T-helper 2 cell treated with Interferon-gamma antibody and Interleukin-4, amounts not matched to agents 5 μg/mL and 100 μg/mL, for 36 hours (primary cell): ENCODE results near the gene COMMD2.

Experiments used
- DNase-seq: peaks from one replicate; pipeline ENCODE4 v3.0.0; 2021; ENCODE audit warnings: low spot score
- H3K27ac Mint-ChIP-seq: one replicate; pipeline ENCODE4 v1.8.0; 2021; ENCODE audit warnings: mild to moderate bottlenecking, mixed read lengths
- H3K27me3 Mint-ChIP-seq: one replicate; pipeline ENCODE4 v1.8.0; 2021; ENCODE audit warnings: low read depth, mixed read lengths
- H3K36me3 Mint-ChIP-seq: one replicate; pipeline ENCODE4 v1.8.0; 2021; ENCODE audit warnings: low read depth, mixed read lengths
- H3K4me1 Mint-ChIP-seq: one replicate; pipeline ENCODE4 v1.8.0; 2021; ENCODE audit warnings: low read depth, mixed read lengths
- H3K4me3 Mint-ChIP-seq: one replicate; pipeline ENCODE4 v1.8.0; 2022; ENCODE audit warnings: mild to moderate bottlenecking, moderate library complexity, mixed read lengths
- H3K9me3 Mint-ChIP-seq: one replicate; pipeline ENCODE4 v1.8.0; 2021; ENCODE audit warnings: mixed read lengths

Gene COMMD2

DNA sequence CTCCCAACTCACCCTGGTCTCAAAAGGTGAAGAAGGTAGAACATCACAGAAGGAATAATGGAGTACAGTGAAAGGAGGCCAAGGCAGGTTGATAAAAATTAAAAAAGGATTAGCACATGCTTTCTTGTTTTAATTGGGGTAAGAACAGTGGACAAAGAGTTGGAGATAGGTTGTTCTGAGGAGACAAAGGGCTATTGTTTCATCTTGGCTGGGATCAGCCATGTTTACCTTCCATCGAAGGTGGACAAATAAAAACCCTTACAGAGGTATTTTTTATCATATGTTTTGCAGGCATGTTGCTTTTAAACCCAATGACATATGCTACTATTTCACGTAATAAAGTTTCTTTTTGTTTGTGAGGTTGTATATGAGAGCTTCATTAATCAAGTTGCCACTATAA lies 12.9 kb downstream of the COMMD2 start:
- no peak for DNase-seq
- Mint-ChIP-seq H3K27ac (no peak overlapping the region), H3K4me1 (no peaks in the 10 kb centered on the region), H3K27me3 (no peaks in the 10 kb centered on the region), H3K36me3 (peaks cover 14% of the 10 kb centered on the region), H3K9me3 (no peaks in the 10 kb centered on the region), H3K4me3 (no peak overlapping the region)

DNA sequence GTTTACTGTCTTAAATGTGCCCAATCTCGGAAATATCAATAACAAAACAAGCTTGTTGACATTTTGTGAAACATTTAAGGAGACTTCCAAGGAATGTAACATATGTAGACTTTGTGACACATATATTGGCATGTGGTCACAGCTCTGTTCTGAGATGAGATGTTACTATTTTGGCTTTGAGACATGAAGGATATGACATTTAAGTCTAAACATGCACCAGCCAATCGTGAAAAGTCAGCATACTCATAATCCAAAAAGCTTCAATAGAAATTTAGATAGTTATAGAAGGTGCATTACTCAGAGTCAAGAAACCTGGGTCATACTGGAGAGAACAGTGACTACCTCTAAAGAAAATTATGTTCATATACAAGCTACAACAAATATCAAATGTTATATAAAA lies 13.4 kb downstream of the COMMD2 start:
- Mint-ChIP-seq H3K27me3 (no peaks in the 10 kb centered on the region), H3K36me3 (peaks cover 13% of the 10 kb centered on the region), H3K4me1 (no peaks in the 10 kb centered on the region), H3K27ac (no peak overlapping the region), H3K9me3 (no peaks in the 10 kb centered on the region), H3K4me3 (no peak overlapping the region)
- no peak for DNase-seq

DNA sequence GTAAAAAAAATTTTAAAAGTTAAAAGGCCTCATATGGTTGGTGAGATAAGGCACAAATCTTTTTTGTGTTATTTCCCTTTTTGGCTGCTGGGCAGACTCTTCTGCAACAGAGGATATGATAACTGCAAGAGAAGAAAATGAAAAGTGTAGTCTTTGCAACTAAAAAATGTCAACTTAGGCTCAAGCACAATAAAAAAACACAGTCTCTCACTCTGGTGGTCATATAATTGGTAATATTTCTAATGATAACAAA lies 15.4 kb downstream of the COMMD2 start:
- no peak overlapping the region for H3K27ac Mint-ChIP-seq
- no peaks in the 10 kb centered on the region for H3K4me1 Mint-ChIP-seq
- no peaks in the 10 kb centered on the region for H3K9me3 Mint-ChIP-seq
- no peaks in the 10 kb centered on the region for H3K27me3 Mint-ChIP-seq
- H3K4me3 Mint-ChIP-seq = no peak overlapping the region
- H3K36me3 Mint-ChIP-seq = peaks cover 8% of the 10 kb centered on the region
- no peak for DNase-seq

DNA sequence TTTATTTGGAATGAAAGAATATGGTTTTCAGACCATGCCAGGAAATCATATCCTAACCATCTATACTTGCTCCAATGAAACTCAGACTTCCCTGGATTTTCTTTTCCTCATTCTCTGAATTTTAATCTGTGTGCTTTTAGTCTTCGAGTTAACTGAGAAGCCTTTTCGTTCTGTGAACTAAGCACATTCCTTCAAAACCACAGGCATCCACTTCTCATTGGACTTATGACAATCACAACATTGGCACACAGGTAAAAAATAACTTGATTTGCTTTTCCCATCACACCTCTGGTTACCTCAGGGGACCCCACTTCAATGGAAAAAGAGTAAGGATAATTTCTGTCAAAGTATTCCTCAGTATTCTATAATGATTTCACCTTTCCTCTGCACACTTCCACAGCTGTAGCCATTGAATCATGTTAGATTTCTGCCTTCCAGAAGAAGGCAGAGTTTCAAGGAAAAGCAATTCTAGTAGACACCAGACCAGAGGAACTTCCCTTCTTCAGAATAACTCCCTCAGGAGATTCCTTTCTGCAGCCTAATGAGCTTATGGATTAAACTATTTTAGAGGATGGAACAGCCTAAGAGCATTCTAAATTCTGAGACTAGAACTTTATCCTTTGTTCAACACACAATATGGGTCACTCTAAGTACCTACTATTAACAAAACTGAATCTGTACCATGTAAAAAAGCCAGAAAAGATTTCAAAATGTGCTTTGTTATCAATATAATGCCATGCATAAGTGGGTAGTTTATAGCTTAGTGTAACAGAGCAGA lies 15.9 kb downstream of the COMMD2 start:
- Mint-ChIP-seq H3K4me1 (no peaks in the 10 kb centered on the region), H3K9me3 (no peaks in the 10 kb centered on the region), H3K27ac (no peak overlapping the region), H3K4me3 (no peak overlapping the region), H3K36me3 (peaks cover 4% of the 10 kb centered on the region), H3K27me3 (no peaks in the 10 kb centered on the region)
- DNase-seq = no peak

GRCh38 chr3:149732234-149732633 lies 20.1 kb downstream of the COMMD2 start:
- no peaks in the 10 kb centered on the region for H3K27me3 Mint-ChIP-seq
- peaks cover 2% of the 10 kb centered on the region for H3K4me1 Mint-ChIP-seq
- no peak overlapping the region for H3K4me3 Mint-ChIP-seq
- DNase-seq = no peak
- no peaks in the 10 kb centered on the region for H3K36me3 Mint-ChIP-seq
- H3K27ac Mint-ChIP-seq = no peak overlapping the region
- H3K9me3 Mint-ChIP-seq = no peaks in the 10 kb centered on the region

GRCh38 chr3:149727656-149728055 lies 24.6 kb downstream of the COMMD2 start:
- Mint-ChIP-seq H3K4me1 (peaks cover 8% of the 10 kb centered on the region), H3K4me3 (no peak overlapping the region), H3K27ac (no peak overlapping the region), H3K36me3 (no peaks in the 10 kb centered on the region), H3K27me3 (peaks cover under 1% of the 10 kb centered on the region), H3K9me3 (peaks cover 7% of the 10 kb centered on the region)
- no peak for DNase-seq

DNA sequence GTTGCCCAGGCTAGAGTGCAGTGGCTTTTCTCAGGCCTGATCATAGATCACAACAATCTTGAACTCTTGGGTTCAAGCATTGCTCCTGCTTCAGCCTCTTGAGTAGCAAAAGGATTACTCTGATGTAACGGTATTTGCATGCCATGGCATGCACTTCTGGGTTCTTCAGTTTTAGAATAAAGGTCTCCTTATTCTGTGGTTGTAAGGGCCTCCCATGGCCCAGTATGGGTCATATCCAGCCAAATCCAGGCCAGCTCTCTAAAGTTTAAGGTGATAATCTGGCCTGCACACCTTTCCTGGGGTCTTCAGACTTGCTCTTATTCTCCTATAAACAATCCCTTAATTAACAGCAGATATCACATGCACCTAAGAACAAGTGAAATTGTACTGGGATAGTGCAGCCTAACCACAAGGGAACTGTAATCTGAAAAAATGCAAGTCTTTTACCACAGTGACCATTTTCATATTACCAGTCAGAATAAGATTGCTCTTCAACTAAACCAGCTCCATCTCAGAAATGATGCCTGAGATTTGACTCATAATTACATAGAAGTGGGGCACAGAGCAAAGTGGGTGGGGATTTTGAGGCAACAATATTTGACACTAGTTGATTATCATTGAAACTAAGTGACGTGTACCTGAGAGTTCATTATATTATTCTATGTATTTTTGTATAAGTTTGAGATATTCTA lies 25.4 kb downstream of the COMMD2 start:
- Mint-ChIP-seq H3K27ac (no peak overlapping the region), H3K27me3 (peaks cover 3% of the 10 kb centered on the region)
- DNase-seq = peak; percentile 48

GRCh38 chr3:149723781-149724180 lies 28.5 kb downstream of the COMMD2 start:
- peaks cover 3% of the 10 kb centered on the region for H3K27me3 Mint-ChIP-seq
- DNase-seq = no peak
- H3K9me3 Mint-ChIP-seq = peaks cover 29% of the 10 kb centered on the region
- H3K27ac Mint-ChIP-seq = no peak overlapping the region
- peaks cover 8% of the 10 kb centered on the region for H3K4me1 Mint-ChIP-seq
- H3K36me3 Mint-ChIP-seq = peaks cover 2% of the 10 kb centered on the region
- H3K4me3 Mint-ChIP-seq = no peak overlapping the region

More for the DNA sequence above, 25.4 kb downstream of the COMMD2 start:
- Mint-ChIP-seq H3K4me1 (peaks cover 8% of the 10 kb centered on the region), H3K9me3 (peaks cover 15% of the 10 kb centered on the region), H3K4me3 (no peak overlapping the region), H3K36me3 (peaks cover 2% of the 10 kb centered on the region)

DNA sequence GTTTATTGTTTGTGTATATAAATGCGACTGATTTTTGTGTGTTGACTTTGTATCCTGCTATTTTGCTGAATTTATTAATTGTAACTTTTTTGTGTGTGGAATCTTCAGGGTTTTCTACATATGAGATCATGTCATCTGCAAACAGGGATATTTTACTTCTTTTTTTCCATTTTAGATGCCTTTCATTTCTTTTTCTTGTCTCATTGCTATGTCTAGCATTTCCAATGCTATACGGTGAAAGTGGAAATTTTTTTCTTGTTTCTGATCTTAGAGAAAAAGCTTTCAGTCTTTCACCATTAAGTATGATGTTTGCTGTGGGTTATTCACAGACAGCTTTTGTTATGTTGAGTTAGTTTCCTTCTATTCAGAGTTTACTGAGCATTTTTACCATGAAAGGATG lies 31.4 kb downstream of the COMMD2 start:
- Mint-ChIP-seq H3K4me3 (no peak overlapping the region), H3K27ac (no peak overlapping the region), H3K27me3 (peaks cover 3% of the 10 kb centered on the region), H3K4me1 (peaks cover 6% of the 10 kb centered on the region), H3K36me3 (peaks cover 2% of the 10 kb centered on the region), H3K9me3 (peaks cover 29% of the 10 kb centered on the region)
- no peak for DNase-seq

GRCh38 chr3:149717391-149718056 lies 34.8 kb downstream of the COMMD2 start:
- DNase-seq = no peak
- Mint-ChIP-seq H3K9me3 (peaks cover 21% of the 10 kb centered on the region), H3K4me3 (no peak overlapping the region), H3K36me3 (peaks cover under 1% of the 10 kb centered on the region), H3K4me1 (peaks cover 6% of the 10 kb centered on the region), H3K27me3 (peaks cover under 1% of the 10 kb centered on the region), H3K27ac (no peak overlapping the region)

DNA sequence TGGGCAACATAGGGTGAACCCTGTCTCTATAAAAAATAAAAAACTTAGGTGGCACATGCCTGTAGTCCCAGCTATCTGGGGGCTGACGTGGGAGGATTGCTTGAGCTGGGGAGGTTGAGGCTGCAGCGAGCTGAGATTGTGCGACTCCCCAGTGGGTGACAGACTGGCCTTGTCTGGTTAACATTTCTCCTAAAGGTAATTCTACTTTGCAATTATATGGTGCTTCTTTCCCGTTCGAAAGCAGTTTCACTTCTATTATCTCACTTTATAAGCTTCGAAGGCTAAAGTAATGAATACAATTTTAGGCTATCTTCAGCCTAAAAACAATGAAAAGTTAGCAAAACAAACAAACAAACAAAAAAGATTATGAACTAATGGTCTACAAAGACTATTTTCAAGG lies 35.3 kb downstream of the COMMD2 start:
- H3K27ac Mint-ChIP-seq = no peak overlapping the region
- H3K4me1 Mint-ChIP-seq = peaks cover 6% of the 10 kb centered on the region
- no peak for DNase-seq
- H3K27me3 Mint-ChIP-seq = no peaks in the 10 kb centered on the region
- H3K36me3 Mint-ChIP-seq = no peaks in the 10 kb centered on the region
- peaks cover 15% of the 10 kb centered on the region for H3K9me3 Mint-ChIP-seq
- H3K4me3 Mint-ChIP-seq = no peak overlapping the region

- Mint-ChIP-seq H3K27ac (no peak overlapping the region), H3K4me1 (peaks cover 6% of the 10 kb centered on the region), H3K27me3 (no peaks in the 10 kb centered on the region), H3K9me3 (no peaks in the 10 kb centered on the region), H3K4me3 (no peak overlapping the region), H3K36me3 (no peaks in the 10 kb centered on the region)
- no peak for DNase-seq
Observed at GRCh38 chr3:149715247-149715646, 37.0 kb downstream of the COMMD2 start.

- Mint-ChIP-seq H3K36me3 (no peaks in the 10 kb centered on the region), H3K4me1 (peaks cover 6% of the 10 kb centered on the region), H3K9me3 (no peaks in the 10 kb centered on the region), H3K27me3 (no peaks in the 10 kb centered on the region), H3K4me3 (no peak overlapping the region), H3K27ac (no peak overlapping the region)
- no peak for DNase-seq
Observed at GRCh38 chr3:149713730-149714654, 38.3 kb downstream of the COMMD2 start.

GRCh38 chr3:149706905-149707304 lies 45.4 kb downstream of the COMMD2 start:
- H3K4me3 Mint-ChIP-seq = no peak overlapping the region
- no peak overlapping the region for H3K27ac Mint-ChIP-seq
- H3K36me3 Mint-ChIP-seq = peaks cover 2% of the 10 kb centered on the region
- peaks cover 18% of the 10 kb centered on the region for H3K4me1 Mint-ChIP-seq
- H3K9me3 Mint-ChIP-seq = no peaks in the 10 kb centered on the region
- DNase-seq = no peak
- no peaks in the 10 kb centered on the region for H3K27me3 Mint-ChIP-seq
